KMS-11 (cell line): ENCODE results near the gene LRRC49.

Source experiments
- H2AFZ ChIP-seq: fragments of 200-600 bp; sonication (generic); 2 replicates; pipeline ENCODE4 v1.6.1; 2016; ENCODE audit warnings: antibody characterized with exemption, mixed run types, low read depth
- H3K27ac ChIP-seq: fragments of 200-600 bp; sonication (generic); 2 replicates; pipeline ENCODE4 v1.6.1; 2016; ENCODE audit warnings: mild to moderate bottlenecking, mixed run types
- H3K27me3 ChIP-seq: fragments of 200-600 bp; sonication (generic); 2 replicates; pipeline ENCODE4 v1.6.1; 2017; ENCODE audit warnings: mild to moderate bottlenecking, low read depth, mixed run types, moderate library complexity; ENCODE audit not compliant: insufficient read depth
- H3K36me3 ChIP-seq: fragments of 200-600 bp; sonication (generic); 2 replicates; pipeline ENCODE4 v1.6.1; 2017; ENCODE audit warnings: mild to moderate bottlenecking, mixed run types; ENCODE audit not compliant: insufficient read depth
- H3K4me1 ChIP-seq: fragments of 200-600 bp; sonication (generic); 2 replicates; pipeline ENCODE4 v1.6.1; 2016; ENCODE audit warnings: mild to moderate bottlenecking, low read depth, mixed run types; ENCODE audit not compliant: poor library complexity, severe bottlenecking
- H3K4me2 ChIP-seq: fragments of 200-600 bp; sonication (generic); 2 replicates; pipeline ENCODE4 v1.7.0; 2016; ENCODE audit warnings: mild to moderate bottlenecking, mixed run types
- H3K4me3 ChIP-seq: fragments of 200-600 bp; sonication (generic); IDR thresholded peaks from 2 replicates; pipeline ENCODE4 v1.6.1; 2017; ENCODE audit warnings: low read depth, low read length, mixed read lengths; ENCODE audit not compliant: insufficient read depth
- H3K79me2 ChIP-seq: fragments of 200-600 bp; sonication (generic); 2 replicates; pipeline ENCODE4 v1.6.1; 2016; ENCODE audit warnings: low read depth, mixed run types; ENCODE audit not compliant: insufficient read depth
- H3K9ac ChIP-seq: fragments of 200-600 bp; sonication (generic); 2 replicates; pipeline ENCODE4 v1.6.1; 2016; ENCODE audit warnings: mild to moderate bottlenecking, mixed run types
- H4K20me1 ChIP-seq: fragments of 200-600 bp; sonication (generic); 2 replicates; pipeline ENCODE4 v1.6.1; 2016; ENCODE audit warnings: mild to moderate bottlenecking, mixed run types; ENCODE audit not compliant: insufficient read depth
- TF ChIP-seq, protein P1 (sequence below): fragments of 200-600 bp; sonication (generic); conservative IDR thresholded peaks from 2 replicates; pipeline ENCODE4 v1.6.1; 2017; ENCODE audit warnings: low read depth, mild to moderate bottlenecking, antibody characterized with exemption, low read length, moderate library complexity, mixed read lengths

The LRRC49 gene

DNA sequence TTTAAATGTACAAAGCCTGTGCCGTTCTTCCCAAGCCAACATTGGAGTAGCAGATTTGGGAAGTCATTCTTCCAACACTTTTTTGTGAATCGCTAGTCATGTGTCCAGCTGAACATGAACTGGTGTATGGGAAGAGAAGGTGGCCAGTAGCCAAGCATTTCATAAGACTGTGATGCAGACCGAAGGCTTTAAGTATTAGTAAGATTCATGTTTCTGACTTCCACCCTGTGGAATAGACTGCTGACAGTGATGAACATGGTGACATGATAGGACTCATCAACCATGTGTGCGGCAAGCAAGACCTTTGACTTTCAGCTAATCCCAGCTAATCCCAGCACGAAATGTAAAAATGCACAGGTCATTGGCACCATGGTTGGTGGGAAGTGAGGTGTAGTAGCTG is 174.4 kb downstream of the LRRC49 start:
- Histone ChIP-seq H3K36me3 (no peaks in the 10 kb centered on the region), H3K4me2 (no peak overlapping the region), H2AFZ (no peak overlapping the region), H3K27me3 (no peaks in the 10 kb centered on the region), H3K9ac (no peak overlapping the region), H3K4me1 (no peaks in the 10 kb centered on the region), H3K27ac (no peak overlapping the region), H3K4me3 (no peak overlapping the region), H3K79me2 (no peaks in the 10 kb centered on the region), H4K20me1 (no peaks in the 10 kb centered on the region)
- TF ChIP-seq, protein P1, sequence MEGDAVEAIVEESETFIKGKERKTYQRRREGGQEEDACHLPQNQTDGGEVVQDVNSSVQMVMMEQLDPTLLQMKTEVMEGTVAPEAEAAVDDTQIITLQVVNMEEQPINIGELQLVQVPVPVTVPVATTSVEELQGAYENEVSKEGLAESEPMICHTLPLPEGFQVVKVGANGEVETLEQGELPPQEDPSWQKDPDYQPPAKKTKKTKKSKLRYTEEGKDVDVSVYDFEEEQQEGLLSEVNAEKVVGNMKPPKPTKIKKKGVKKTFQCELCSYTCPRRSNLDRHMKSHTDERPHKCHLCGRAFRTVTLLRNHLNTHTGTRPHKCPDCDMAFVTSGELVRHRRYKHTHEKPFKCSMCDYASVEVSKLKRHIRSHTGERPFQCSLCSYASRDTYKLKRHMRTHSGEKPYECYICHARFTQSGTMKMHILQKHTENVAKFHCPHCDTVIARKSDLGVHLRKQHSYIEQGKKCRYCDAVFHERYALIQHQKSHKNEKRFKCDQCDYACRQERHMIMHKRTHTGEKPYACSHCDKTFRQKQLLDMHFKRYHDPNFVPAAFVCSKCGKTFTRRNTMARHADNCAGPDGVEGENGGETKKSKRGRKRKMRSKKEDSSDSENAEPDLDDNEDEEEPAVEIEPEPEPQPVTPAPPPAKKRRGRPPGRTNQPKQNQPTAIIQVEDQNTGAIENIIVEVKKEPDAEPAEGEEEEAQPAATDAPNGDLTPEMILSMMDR = no peak

DNA sequence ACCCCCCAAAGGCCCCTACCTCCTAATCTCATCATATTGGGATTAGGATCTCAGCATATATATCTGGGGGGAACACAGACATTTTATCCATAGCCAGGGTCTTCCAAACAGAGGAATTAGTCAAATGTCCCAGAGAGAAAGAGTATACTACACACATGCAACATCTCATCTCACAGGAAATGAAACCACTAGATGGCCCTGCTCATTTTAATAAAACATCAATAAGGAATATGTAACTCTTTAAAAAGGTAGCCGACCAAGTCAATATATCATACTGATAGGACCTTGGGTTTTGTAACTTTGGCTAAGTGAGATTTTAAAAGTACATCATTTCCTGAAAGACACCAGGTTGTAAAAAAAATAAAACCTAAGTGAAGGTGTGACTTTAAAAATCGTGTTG is 177.1 kb downstream of the LRRC49 start:
- no peak overlapping the region for H2AFZ ChIP-seq
- H3K4me1 ChIP-seq = no peaks in the 10 kb centered on the region
- no peak overlapping the region for H3K27ac ChIP-seq
- TF ChIP-seq, protein P1 = no peak
- no peaks in the 10 kb centered on the region for H4K20me1 ChIP-seq
- H3K9ac ChIP-seq = no peak overlapping the region
- no peaks in the 10 kb centered on the region for H3K79me2 ChIP-seq
- no peaks in the 10 kb centered on the region for H3K36me3 ChIP-seq
- H3K4me3 ChIP-seq = no peak overlapping the region
- no peak overlapping the region for H3K4me2 ChIP-seq
- no peaks in the 10 kb centered on the region for H3K27me3 ChIP-seq

DNA sequence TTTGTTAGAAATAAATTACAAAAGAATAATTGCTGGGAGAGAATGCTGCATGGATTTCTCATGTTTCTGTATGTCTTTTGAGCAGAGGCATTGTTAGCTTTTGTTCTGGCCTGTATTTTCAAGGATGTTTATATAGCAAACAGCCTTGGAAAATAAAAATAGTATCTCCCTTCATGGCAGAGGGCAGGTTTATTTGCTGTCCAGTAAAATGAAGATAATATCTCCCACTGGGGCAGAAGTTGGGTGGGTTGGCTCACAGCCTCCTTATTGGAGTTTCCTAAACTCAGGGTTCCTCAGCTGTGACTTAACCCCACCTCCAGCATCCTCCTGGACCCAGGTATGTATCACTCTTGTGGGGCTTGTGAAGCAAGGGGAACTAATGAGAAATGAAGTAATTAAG is 178.9 kb downstream of the LRRC49 start:
- H3K9ac ChIP-seq = no peak overlapping the region
- no peaks in the 10 kb centered on the region for H3K79me2 ChIP-seq
- H2AFZ ChIP-seq = no peak overlapping the region
- no peaks in the 10 kb centered on the region for H3K27me3 ChIP-seq
- H3K36me3 ChIP-seq = no peaks in the 10 kb centered on the region
- H3K4me1 ChIP-seq = no peaks in the 10 kb centered on the region
- no peak overlapping the region for H3K4me2 ChIP-seq
- TF ChIP-seq, protein P1 = no peak
- H3K4me3 ChIP-seq = no peak overlapping the region
- no peak overlapping the region for H3K27ac ChIP-seq
- no peaks in the 10 kb centered on the region for H4K20me1 ChIP-seq

DNA sequence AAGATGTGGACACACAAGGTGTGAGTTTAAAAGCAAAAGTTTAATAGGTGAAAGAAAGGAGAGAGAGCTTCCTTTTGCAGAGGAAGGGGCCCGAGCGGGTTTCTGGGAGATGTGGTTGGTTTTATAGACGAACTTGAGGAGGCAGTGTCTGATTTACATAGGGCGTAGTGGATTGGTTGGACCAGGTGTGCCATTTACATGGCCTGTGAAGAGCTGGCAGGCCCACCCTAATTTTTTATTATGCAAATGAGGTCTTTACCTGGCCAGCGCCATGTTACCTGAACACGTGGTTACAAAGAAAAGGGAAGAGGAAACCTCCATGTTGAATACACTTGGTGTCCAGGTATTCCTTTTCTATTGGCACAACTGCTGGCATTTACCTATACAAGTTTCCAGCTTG is 179.8 kb downstream of the LRRC49 start:
- TF ChIP-seq, protein P1 = no peak
- no peak overlapping the region for H3K27ac ChIP-seq

More for the DNA sequence above, 179.8 kb downstream of the LRRC49 start:
- H3K36me3 ChIP-seq = no peaks in the 10 kb centered on the region
- no peak overlapping the region for H2AFZ ChIP-seq
- no peaks in the 10 kb centered on the region for H3K27me3 ChIP-seq
- H3K79me2 ChIP-seq = no peaks in the 10 kb centered on the region
- no peak overlapping the region for H3K4me2 ChIP-seq
- H4K20me1 ChIP-seq = no peaks in the 10 kb centered on the region
- no peak overlapping the region for H3K9ac ChIP-seq
- H3K4me1 ChIP-seq = no peaks in the 10 kb centered on the region
- H3K4me3 ChIP-seq = no peak overlapping the region
